Prostate gland (tissue), 2 donors: ENCODE data around the gene LTBP2.

ENCODE experiments used
- POLR2A ChIP-seq: fragments of 450-650 bp; IDR thresholded peaks from one replicate; pipeline ENCODE4 v1.6.1; 2016; ENCODE audit warnings: antibody characterized with exemption, mild to moderate bottlenecking
- TF ChIP-seq, protein P1 (sequence below), 4 experiments: fragments of 200-600 bp in 2 of 4; fragments of 450-650 bp in 2 of 4; sonication (generic) in 2 of 4; IDR thresholded peaks; 1 replicate in 3 of 4; 2 replicates in 1 of 4; pipeline ENCODE4 v1.5.1; 2016 to 2019; ENCODE audit warnings: antibody characterized with exemption in 4 of 4, mild to moderate bottlenecking in 2 of 4, moderate library complexity in 2 of 4

DNA sequence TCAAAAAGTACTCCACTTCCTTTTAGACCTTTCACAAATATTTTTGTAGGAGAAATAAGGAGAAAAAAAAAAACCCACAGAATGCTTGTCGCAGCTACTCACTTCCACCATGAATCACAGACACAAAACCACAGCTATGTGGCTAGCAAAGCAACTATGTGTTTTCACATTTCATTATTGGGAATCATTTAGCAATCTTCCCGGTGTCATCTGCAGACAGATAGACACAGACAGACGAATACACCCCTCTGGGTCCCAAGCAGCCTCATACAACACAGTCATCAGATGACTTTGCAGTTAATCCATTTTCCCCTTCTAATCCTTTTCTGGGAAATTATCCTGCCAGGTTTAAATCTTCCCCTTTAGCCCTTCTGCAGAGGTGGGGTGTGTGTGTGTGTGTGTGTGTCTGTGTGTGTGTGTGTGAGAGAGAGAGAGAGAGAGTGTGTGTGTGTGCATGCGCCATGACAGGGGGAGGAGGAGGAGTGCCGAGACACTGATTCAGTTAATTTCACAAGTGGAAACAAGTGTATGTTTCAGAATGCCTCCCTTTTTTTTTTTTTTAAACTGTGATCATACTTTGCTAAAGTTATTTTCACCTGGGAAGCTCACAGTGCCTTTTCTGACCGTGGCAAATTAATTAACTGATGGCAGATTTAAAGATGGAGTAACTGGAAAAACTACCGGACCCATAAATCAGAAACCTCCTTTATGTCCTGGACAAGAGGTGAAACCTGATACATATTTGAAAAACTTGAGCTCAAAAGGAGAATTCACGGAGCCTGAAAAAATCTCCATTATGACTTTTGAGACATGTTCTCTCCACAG, 39.9 kb downstream of the LTBP2 start:
- TF ChIP-seq, protein P1, sequence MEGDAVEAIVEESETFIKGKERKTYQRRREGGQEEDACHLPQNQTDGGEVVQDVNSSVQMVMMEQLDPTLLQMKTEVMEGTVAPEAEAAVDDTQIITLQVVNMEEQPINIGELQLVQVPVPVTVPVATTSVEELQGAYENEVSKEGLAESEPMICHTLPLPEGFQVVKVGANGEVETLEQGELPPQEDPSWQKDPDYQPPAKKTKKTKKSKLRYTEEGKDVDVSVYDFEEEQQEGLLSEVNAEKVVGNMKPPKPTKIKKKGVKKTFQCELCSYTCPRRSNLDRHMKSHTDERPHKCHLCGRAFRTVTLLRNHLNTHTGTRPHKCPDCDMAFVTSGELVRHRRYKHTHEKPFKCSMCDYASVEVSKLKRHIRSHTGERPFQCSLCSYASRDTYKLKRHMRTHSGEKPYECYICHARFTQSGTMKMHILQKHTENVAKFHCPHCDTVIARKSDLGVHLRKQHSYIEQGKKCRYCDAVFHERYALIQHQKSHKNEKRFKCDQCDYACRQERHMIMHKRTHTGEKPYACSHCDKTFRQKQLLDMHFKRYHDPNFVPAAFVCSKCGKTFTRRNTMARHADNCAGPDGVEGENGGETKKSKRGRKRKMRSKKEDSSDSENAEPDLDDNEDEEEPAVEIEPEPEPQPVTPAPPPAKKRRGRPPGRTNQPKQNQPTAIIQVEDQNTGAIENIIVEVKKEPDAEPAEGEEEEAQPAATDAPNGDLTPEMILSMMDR (IDR thresholded peaks at IDR 0.05), result no peak
- no peak for TF ChIP-seq POLR2A
